Endothelial cell of umbilical vein (primary cell): ENCODE measurements around the gene RNF135. TPM values are rescaled to one million over a fixed set of nuclear protein-coding genes. Genes with fewer than 3 reads are reported as not detected.
"Not testable (repeated sequence)": the region's sequence is repeated elsewhere in the genome, so short reads cannot be mapped to it uniquely, and the experiment has no call there.

Source experiments
- BruUV-seq: library from RNA; stranded (reverse); fragments of 400-500 nt; replicated peaks from 2 replicates; lab custom pipeline; 2021; lab: Mats Ljungman, UMichigan
- CTCF ChIA-PET: fragments of 300-600, 350-600 bp; sonication (Branson Sonifier 250); formaldehyde crosslinking; loops from one replicate; lab custom pipeline; 2021; ENCODE audit warnings: antibody characterized with exemption, inconsistent platforms; lab: Charles Lee
- POLR2A ChIA-PET: fragments of 300-600, 350-600 bp; sonication (Branson Sonifier 250); formaldehyde crosslinking; loops from one replicate; lab custom pipeline; 2021; ENCODE audit warnings: antibody characterized with exemption, inconsistent platforms; lab: Charles Lee
- DNase-seq: peaks from one replicate; pipeline ENCODE4 v3.0.0-alpha.2; 2011; ENCODE audit warnings: low read depth, low spot score
- FAIRE-seq: peaks from 2 replicates; lab custom pipeline; 2011; peaks lifted over from hg19 to GRCh38; lab: Jason Lieb, UNC
- H2AFZ ChIP-seq: 2 replicates; pipeline ENCODE4 v1.6.0; 2012; ENCODE audit warnings: low read depth, low read length, control low read depth, inconsistent platforms
- H3K27ac ChIP-seq: 2 replicates; pipeline ENCODE4 v1.5.1; 2011; ENCODE audit warnings: low read depth, mild to moderate bottlenecking, control low read depth, low read length, moderate library complexity; ENCODE audit not compliant: insufficient read depth
- H3K27me3 ChIP-seq, 2 experiments: 2 replicates each; pipeline versions ENCODE4 v1.6.0 to v1.6.1; 2011; ENCODE audit warnings: low read length in 2 of 2, mixed read lengths in 1 of 2; ENCODE audit not compliant: control insufficient read depth in 2 of 2, insufficient read depth in 2 of 2
- H3K36me3 ChIP-seq, 2 experiments: 2 replicates in 1 of 2; 3 replicates in 1 of 2; pipeline ENCODE4 v1.5.1; 2011; ENCODE audit warnings: low read length in 2 of 2, mild to moderate bottlenecking in 1 of 2, moderate library complexity in 1 of 2; ENCODE audit not compliant: control insufficient read depth in 2 of 2, insufficient read depth in 2 of 2; ENCODE audit errors: extremely low read depth in 1 of 2
- H3K4me1 ChIP-seq: 3 replicates; pipeline ENCODE4 v1.5.1; 2011; ENCODE audit warnings: mild to moderate bottlenecking, low read length; ENCODE audit not compliant: control insufficient read depth, insufficient read depth; ENCODE audit errors: extremely low read depth
- H3K4me2 ChIP-seq: 2 replicates; pipeline ENCODE4 v1.6.1; 2011; ENCODE audit warnings: low read length, control low read depth, mixed read lengths; ENCODE audit not compliant: insufficient read depth
- H3K4me3 ChIP-seq, 3 experiments: fragments of 200-600 bp in 1 of 3; sonication (generic), shearing (Covaris generic) in 1 of 3; replicated peaks in 1 of 3; 2 replicates each; pipeline ENCODE4 v1.5.1; 2011 to 2016; ENCODE audit warnings: control low read depth in 3 of 3, low read length in 3 of 3, mild to moderate bottlenecking in 2 of 3, inconsistent platforms in 1 of 3, low read depth in 1 of 3, moderate library complexity in 1 of 3; ENCODE audit not compliant: insufficient read depth in 1 of 3
- H3K79me2 ChIP-seq: 2 replicates; pipeline ENCODE4 v1.6.0; 2012; ENCODE audit warnings: low read length, inconsistent platforms; ENCODE audit not compliant: control insufficient read depth, insufficient read depth
- H3K9ac ChIP-seq: replicated peaks from 2 replicates; pipeline ENCODE3; 2011; ENCODE audit warnings: low read length, control low read depth; ENCODE audit not compliant: insufficient read depth; ENCODE audit errors: extremely low read depth
- H3K9me1 ChIP-seq: replicated peaks from 3 replicates; pipeline ENCODE4 v1.6.0; 2011; ENCODE audit warnings: mild to moderate bottlenecking, low read length; ENCODE audit not compliant: control insufficient read depth, insufficient read depth; ENCODE audit errors: extremely low read depth
- H3K9me3 ChIP-seq: replicated peaks from 2 replicates; pipeline ENCODE4 v1.5.1; 2012; ENCODE audit warnings: low read length, inconsistent platforms; ENCODE audit not compliant: control insufficient read depth, insufficient read depth
- H4K20me1 ChIP-seq: replicated peaks from 2 replicates; pipeline ENCODE3; 2011; ENCODE audit warnings: mild to moderate bottlenecking, low read length; ENCODE audit not compliant: control insufficient read depth, insufficient read depth; ENCODE audit errors: extremely low read depth
- CTCF ChIP-seq, 2 donors: IDR thresholded peaks; 1 replicate in 1 of 2; 2 replicates in 1 of 2; pipeline ENCODE4 v1.5.1; 2011; ENCODE audit warnings: low read length in 2 of 2, mild to moderate bottlenecking in 2 of 2, moderate library complexity in 2 of 2, control low read depth in 1 of 2, inconsistent platforms in 1 of 2, low read depth in 1 of 2; ENCODE audit not compliant: insufficient read depth in 1 of 2; ENCODE audit errors: extremely low read depth in 1 of 2
- MYC ChIP-seq: IDR thresholded peaks from one replicate; pipeline ENCODE4 v1.6.1; 2011; ENCODE audit warnings: mild to moderate bottlenecking, low read depth, low read length
- dilution Hi-C: fragments of 300-500 bp; cut with MboI; formaldehyde crosslinking; loops from one replicate; pipeline ENCODE4 v1.15.0; 2019; ENCODE audit warnings: low sequenced_read_pairs; ENCODE audit not compliant: extremely low pct_ligation_motif_present
- intact Hi-C: fragments of 100-400 bp; cut with micrococcal nuclease; formaldehyde crosslinking; loops from one replicate; pipeline ENCODE4 v1.10.0; 2022
- polyA plus RNA-seq, 4 experiments: library from polyadenylated mRNA; depleted of rRNA in 3 of 4; stranded (reverse) in 3 of 4; unstranded in 1 of 4; fragments of >200 nt; gene quantifications; 2 replicates each; pipeline versions ENCODE4 v1.2.1 to v1.2.3, GENCODE V29; 2011 to 2012; ENCODE audit warnings: missing spikeins in 1 of 4
- total RNA-seq: library from RNA; stranded (reverse); gene quantifications from 2 replicates; pipeline ENCODE4 v1.2.3, GENCODE V29; 2021

RNF135 gene
- total and polyA plus RNA-seq, 2 donors (not counting 3 experiments of a cell fraction or from before 2014, with no cell fraction given), result 11.6 to 12.0 TPM

- ChIA-PET CTCF (interaction anchor here (1.1 kb wide), 1 partner anchor 20 kb away, joined by 3 read pairs; no protein-coding TSS in a partner anchor), POLR2A (no interaction called here)
- H3K4me1 ChIP-seq, result peaks cover 8% of the 10 kb centered on the region
- H3K79me2 ChIP-seq, result peaks cover 8% of the 10 kb centered on the region
- H3K9me3 ChIP-seq, result no peaks in the 10 kb centered on the region
- DNase-seq, result no peak
- TF ChIP-seq CTCF (IDR thresholded peaks at IDR 0.05; ENCODE audit: extremely low read depth in 1 of 2, insufficient read depth in 1 of 2, low read depth in 1 of 2, low read length in 2 of 2) (no peak), MYC (no peak)
- no peak overlapping the region for H3K9ac ChIP-seq
- no peak overlapping the region for H3K4me2 ChIP-seq
- H3K27me3 ChIP-seq, result no peaks in the 10 kb centered on the region
- no peaks in the 10 kb centered on the region for H3K36me3 ChIP-seq
- no peak for FAIRE-seq
- H3K27ac ChIP-seq, result no peak overlapping the region
- no peaks in the 10 kb centered on the region for H4K20me1 ChIP-seq
- dilution Hi-C loops, result no loop called here
- intact Hi-C loops, result no loop called here
- no peak overlapping the region for H3K4me3 ChIP-seq
- H2AFZ ChIP-seq, result no peak overlapping the region
- BruUV-seq, result no TSS peak
- no peaks in the 10 kb centered on the region for H3K9me1 ChIP-seq
Observed at GRCh38 chr17:30975042-30975820, 4.4 kb downstream of the RNF135 start.

- H3K36me3 ChIP-seq, H3K9me1 ChIP-seq, POLR2A ChIA-PET, H3K27ac ChIP-seq, H4K20me1 ChIP-seq, FAIRE-seq, H3K4me1 ChIP-seq, DNase-seq, H2AFZ ChIP-seq, dilution Hi-C loops, H3K4me2 ChIP-seq, H3K79me2 ChIP-seq, H3K27me3 ChIP-seq, H3K4me3 ChIP-seq, CTCF ChIA-PET, H3K9me3 ChIP-seq, intact Hi-C loops, H3K9ac ChIP-seq, BruUV-seq: not testable (repeated sequence)
Observed at GRCh38 chr17:30979919-30980318, 9.1 kb downstream of the RNF135 start.
